Naive thymus-derived CD4-positive, alpha-beta T cell (primary cell): ENCODE results near the gene CNNM1. TPM values are rescaled to one million over a fixed set of nuclear protein-coding genes. Genes with fewer than 3 reads are reported as not detected.

Experiments used
- ATAC-seq: fragments of 150-1000 bp; cut with Tn5 transposase; 2 replicates; pipeline ENCODE4 v1.10.0; 2021; ENCODE audit warnings: mild to moderate bottlenecking, moderate library complexity
- CTCF ChIA-PET: fragments of 350-600 bp; sonication (Branson Sonifier 250); formaldehyde crosslinking; loops from one replicate; lab custom pipeline; 2021; ENCODE audit warnings: antibody characterized with exemption; lab: Charles Lee
- POLR2A ChIA-PET: fragments of 350-600 bp; sonication (Branson Sonifier 250); formaldehyde crosslinking; loops from one replicate; lab custom pipeline; 2021; ENCODE audit warnings: antibody characterized with exemption, inconsistent platforms; lab: Charles Lee
- DNase-seq, 9 donors: peaks; one replicate each; pipeline versions ENCODE4 v3.0.0 to v3.0.0-alpha.2; 2020 to 2022; ENCODE audit warnings: mixed read lengths in 1 of 9
- H3K27ac ChIP-seq: one replicate; pipeline ENCODE4 v1.7.0; 2013; ENCODE audit warnings: mild to moderate bottlenecking, low read depth, low read length, moderate library complexity
- H3K27me3 ChIP-seq, 2 donors: one replicate each; pipeline ENCODE4 v1.7.0; 2013; ENCODE audit warnings: low read length in 2 of 2, mild to moderate bottlenecking in 2 of 2, moderate library complexity in 2 of 2; ENCODE audit not compliant: control insufficient read depth in 2 of 2, insufficient read depth in 2 of 2
- H3K36me3 ChIP-seq, 3 experiments: 1 replicate in 2 of 3; 2 replicates in 1 of 3; pipeline ENCODE4 v1.7.0; 2013; ENCODE audit warnings: low read length in 3 of 3, mild to moderate bottlenecking in 3 of 3, moderate library complexity in 1 of 3; ENCODE audit not compliant: insufficient read depth in 3 of 3, control insufficient read depth in 2 of 3
- H3K4me1 ChIP-seq, 2 donors: one replicate each; pipeline ENCODE4 v1.7.0; 2013; ENCODE audit warnings: low read length in 2 of 2, mild to moderate bottlenecking in 2 of 2, moderate library complexity in 1 of 2; ENCODE audit not compliant: control insufficient read depth in 2 of 2, insufficient read depth in 2 of 2
- H3K4me3 ChIP-seq: 2 replicates; pipeline ENCODE4 v1.7.0; 2013; ENCODE audit warnings: mild to moderate bottlenecking, low read length
- H3K9me3 ChIP-seq, 3 experiments: 1 replicate in 2 of 3; 2 replicates in 1 of 3; pipeline ENCODE4 v1.7.0; 2013; ENCODE audit warnings: low read length in 3 of 3; ENCODE audit not compliant: control insufficient read depth in 2 of 3
- H3K27ac Mint-ChIP-seq, 9 donors: one replicate each; pipeline ENCODE4 v1.8.0; 2020 to 2022; ENCODE audit warnings: mixed read lengths in 9 of 9, mild to moderate bottlenecking in 8 of 9, moderate library complexity in 5 of 9, inconsistent platforms in 2 of 9
- H3K27me3 Mint-ChIP-seq, 5 donors: one replicate each; pipeline ENCODE4 v1.8.0; 2021 to 2022; ENCODE audit warnings: mixed read lengths in 5 of 5, mild to moderate bottlenecking in 1 of 5
- H3K36me3 Mint-ChIP-seq, 5 donors: one replicate each; pipeline ENCODE4 v1.8.0; 2020 to 2022; ENCODE audit warnings: mixed read lengths in 5 of 5, mild to moderate bottlenecking in 3 of 5, inconsistent platforms in 1 of 5
- H3K4me1 Mint-ChIP-seq, 7 donors: one replicate each; pipeline ENCODE4 v1.8.0; 2020 to 2022; ENCODE audit warnings: mixed read lengths in 7 of 7, mild to moderate bottlenecking in 3 of 7, inconsistent platforms in 1 of 7
- H3K4me3 Mint-ChIP-seq, 10 donors: one replicate each; pipeline ENCODE4 v1.8.0; 2020 to 2022; ENCODE audit warnings: mild to moderate bottlenecking in 10 of 10, mixed read lengths in 10 of 10, moderate library complexity in 6 of 10, inconsistent platforms in 2 of 10
- H3K9me3 Mint-ChIP-seq, 11 donors: one replicate each; pipeline ENCODE4 v1.8.0; 2020 to 2022; ENCODE audit warnings: mixed read lengths in 11 of 11, mild to moderate bottlenecking in 4 of 11, inconsistent platforms in 1 of 11, moderate library complexity in 1 of 11
- intact Hi-C, 2 donors: fragments of 100-400 bp; cut with micrococcal nuclease; formaldehyde crosslinking; loops; one replicate each; pipeline ENCODE4 v1.15.1; 2023
- polyA plus RNA-seq, 2 donors: library from polyadenylated mRNA; unstranded; fragments of 300-500 nt; fragmentation: Illumina TruSeq; gene quantifications; one replicate each; pipeline ENCODE4 v1.2.3, GENCODE V29; 2021
- total RNA-seq, 6 experiments: library from RNA in 5 of 6; stranded (reverse) in 5 of 6; gene quantifications; 1 replicate in 5 of 6; 2 replicates in 1 of 6; pipeline ENCODE4 v1.2.3 and lab custom pipeline; 2021 to 2026

The CNNM1 gene
- total and polyA plus RNA-seq, 7 experiments from 2014 or later: 0.12 to 1.9 (median 0.30) TPM

- Histone ChIP-seq H3K27ac (peak within 1 kb of the TSS; percentile 90), H3K4me3 (peak within 1 kb of the TSS; percentile 81), H3K4me1 (peaks cover 5 to 9% of the 10 kb centered on the region in 2 donors), H3K9me3 (no peaks in the 10 kb centered on the region), H3K27me3 (no peaks in the 10 kb centered on the region), H3K36me3 (peaks cover 0 to 7% (median 0%) of the 10 kb centered on the region in 3 experiments)
- DNase-seq (peak; percentile 72 to 95 (median 94)), ATAC-seq (peak; percentile 97)
- Mint-ChIP-seq H3K27me3 (no peaks in the 10 kb centered on the region), H3K9me3 (peaks cover 0 to 5% (median 0%) of the 10 kb centered on the region in 11 donors), H3K4me1 (peaks cover 19 to 53% (median 44%) of the 10 kb centered on the region in 7 donors), H3K4me3 (peak within 1 kb of the TSS; percentile 94 to 100 (median 98)), H3K36me3 (peaks cover 0 to 7% (median 0%) of the 10 kb centered on the region in 5 donors), H3K27ac (peak within 1 kb of the TSS; percentile 88 to 97 (median 94))
- CTCF ChIA-PET: interaction anchor here (0.8 kb wide), 1 partner anchor 280 kb away, joined by 3 read pairs; no protein-coding TSS in a partner anchor
- POLR2A ChIA-PET: interaction anchor here (0.9 to 1.5 kb wide), 4 partner anchors 10 to 302 kb away, joined by 3 to 10 read pairs (median 4); partner anchors contain the start of gene SLC25A28
- intact Hi-C loops: loop anchor here (1.0 to 10.0 kb wide), 11 partner anchors 38 to 1296 kb away; partner anchors contain the start of genes COX15 (in 2 of the 2), CUTC (in 2 of the 2), ENTPD7 (in 2 of the 2) and HPS1 (in 2 of the 2)
Measured at GRCh38 chr10:99430451-99431189, 101.5 kb downstream of the CNNM1 start, which contains the start of gene GOT1. Gene GOT1, minus strand, starts transcription at chr10:99430624. Its CDS starts 59 bp downstream, at chr10:99430565.

GRCh38 chr10:99431190-99431760, 102.1 kb downstream of the CNNM1 start:
- Histone ChIP-seq H3K4me1 (peaks cover 5 to 9% of the 10 kb centered on the region in 2 donors), H3K27me3 (no peaks in the 10 kb centered on the region), H3K9me3 (no peaks in the 10 kb centered on the region), H3K4me3 (peak overlapping the region; percentile 81), H3K27ac (peak overlapping the region; percentile 90), H3K36me3 (peaks cover 0 to 4% (median 0%) of the 10 kb centered on the region in 3 experiments)
- DNase-seq: peak in 5 of 9 donors; percentile 2 to 22 (median 11)
- no peak for ATAC-seq
- peaks cover 0 to 5% (median 0%) of the 10 kb centered on the region in 11 donors for H3K9me3 Mint-ChIP-seq
- ChIA-PET CTCF (no interaction called here), POLR2A (interaction anchor here (1.2 to 1.5 kb wide), 4 partner anchors 9 to 301 kb away, joined by 3 to 10 read pairs (median 4); partner anchors contain the start of gene SLC25A28)
- peak overlapping the region; percentile 88 to 97 (median 94) for H3K27ac Mint-ChIP-seq
- peak overlapping the region; percentile 94 to 100 (median 98) for H3K4me3 Mint-ChIP-seq
- intact Hi-C loops: loop anchor here (2.0 to 10.0 kb wide), 6 partner anchors 38 to 1296 kb away; partner anchors contain the start of genes ENTPD7 (in 1 of the 2), ERLIN1 (in 1 of the 2), HPS1 (in 1 of the 2) and R3HCC1L (in 1 of the 2)
- H3K27me3 Mint-ChIP-seq: no peaks in the 10 kb centered on the region
- H3K36me3 Mint-ChIP-seq: peaks cover 0 to 7% (median 0%) of the 10 kb centered on the region in 5 donors
- peaks cover 19 to 58% (median 46%) of the 10 kb centered on the region in 7 donors for H3K4me1 Mint-ChIP-seq

- Mint-ChIP-seq H3K4me3 (peak overlapping the region; percentile 77 to 100 (median 98)), H3K4me1 (peaks cover 23 to 58% (median 46%) of the 10 kb centered on the region in 7 donors), H3K36me3 (peaks cover 0 to 7% (median 0%) of the 10 kb centered on the region in 5 donors), H3K9me3 (peaks cover 0 to 5% (median 0%) of the 10 kb centered on the region in 11 donors), H3K27ac (peak overlapping the region in 8 of 9 donors; percentile 14 to 97 (median 82)), H3K27me3 (no peaks in the 10 kb centered on the region)
- Histone ChIP-seq H3K4me3 (no peak overlapping the region), H3K4me1 (peaks cover 5 to 9% of the 10 kb centered on the region in 2 donors), H3K27ac (no peak overlapping the region), H3K27me3 (no peaks in the 10 kb centered on the region), H3K9me3 (no peaks in the 10 kb centered on the region), H3K36me3 (peaks cover 0 to 4% (median 0%) of the 10 kb centered on the region in 3 experiments)
- DNase-seq (no peak), ATAC-seq (no peak)
- intact Hi-C loops: loop anchor here (5.0 to 10.0 kb wide), 2 partner anchors 965 to 987 kb away; partner anchors contain the start of gene HPS1 (in 1 of the 2)
- POLR2A ChIA-PET: interaction anchor here (1.4 kb wide), 1 partner anchor 10 kb away, joined by 3 read pairs; no protein-coding TSS in a partner anchor
- CTCF ChIA-PET: no interaction called here
Measured at GRCh38 chr10:99432047-99432446, 102.9 kb downstream of the CNNM1 start.

- Mint-ChIP-seq H3K4me3 (peak overlapping the region in 2 of 10 donors; percentile 94 to 99), H3K27ac (peak overlapping the region in 1 of 9 donors; percentile 3), H3K9me3 (peaks cover 0 to 5% (median 0%) of the 10 kb centered on the region in 11 donors), H3K4me1 (peaks cover 23 to 58% (median 46%) of the 10 kb centered on the region in 7 donors), H3K36me3 (peaks cover 0 to 7% (median 0%) of the 10 kb centered on the region in 5 donors), H3K27me3 (no peaks in the 10 kb centered on the region)
- H3K4me3 ChIP-seq: no peak overlapping the region
- DNase-seq (no peak), ATAC-seq (no peak)
- peaks cover 5 to 9% of the 10 kb centered on the region in 2 donors for H3K4me1 ChIP-seq
- CTCF ChIA-PET: no interaction called here
- no peaks in the 10 kb centered on the region for H3K9me3 ChIP-seq
- POLR2A ChIA-PET: no interaction called here
- intact Hi-C loops: loop anchor here (5.0 to 10.0 kb wide), 2 partner anchors 966 to 988 kb away; partner anchors contain the start of gene HPS1 (in 1 of the 2)
- no peaks in the 10 kb centered on the region for H3K27me3 ChIP-seq
- no peak overlapping the region for H3K27ac ChIP-seq
- H3K36me3 ChIP-seq: peaks cover 0 to 4% (median 0%) of the 10 kb centered on the region in 3 experiments
Measured at GRCh38 chr10:99432881-99433280, 103.7 kb downstream of the CNNM1 start.

GRCh38 chr10:99433378-99434020, 104.3 kb downstream of the CNNM1 start:
- H3K36me3 ChIP-seq: peaks cover 0 to 4% (median 0%) of the 10 kb centered on the region in 3 experiments
- Mint-ChIP-seq H3K4me1 (peaks cover 23 to 58% (median 46%) of the 10 kb centered on the region in 7 donors), H3K9me3 (peaks cover 0 to 5% (median 0%) of the 10 kb centered on the region in 11 donors), H3K36me3 (peaks cover 0 to 7% (median 0%) of the 10 kb centered on the region in 5 donors), H3K27me3 (no peaks in the 10 kb centered on the region), H3K27ac (no peak overlapping the region), H3K4me3 (no peak overlapping the region)
- no peak overlapping the region for H3K4me3 ChIP-seq
- intact Hi-C loops: loop anchor here (5.0 to 10.0 kb wide), 2 partner anchors 966 to 989 kb away; partner anchors contain the start of gene HPS1 (in 1 of the 2)
- CTCF ChIA-PET: no interaction called here
- no peak overlapping the region for H3K27ac ChIP-seq
- ATAC-seq: no peak
- POLR2A ChIA-PET: no interaction called here
- H3K4me1 ChIP-seq: peaks cover 5 to 9% of the 10 kb centered on the region in 2 donors
- H3K27me3 ChIP-seq: no peaks in the 10 kb centered on the region
- DNase-seq: no peak
- H3K9me3 ChIP-seq: no peaks in the 10 kb centered on the region
